HG02798 (cell line): ENCODE results near the gene SLC19A1.

Source experiments
- ATAC-seq: cut with Tn5 transposase; IDR thresholded peaks from one replicate; pipeline ENCODE4 v1.9.1; 2021; ENCODE audit warnings: mild to moderate bottlenecking; ENCODE audit not compliant: unreplicated experiment, poor library complexity

Gene SLC19A1

DNA sequence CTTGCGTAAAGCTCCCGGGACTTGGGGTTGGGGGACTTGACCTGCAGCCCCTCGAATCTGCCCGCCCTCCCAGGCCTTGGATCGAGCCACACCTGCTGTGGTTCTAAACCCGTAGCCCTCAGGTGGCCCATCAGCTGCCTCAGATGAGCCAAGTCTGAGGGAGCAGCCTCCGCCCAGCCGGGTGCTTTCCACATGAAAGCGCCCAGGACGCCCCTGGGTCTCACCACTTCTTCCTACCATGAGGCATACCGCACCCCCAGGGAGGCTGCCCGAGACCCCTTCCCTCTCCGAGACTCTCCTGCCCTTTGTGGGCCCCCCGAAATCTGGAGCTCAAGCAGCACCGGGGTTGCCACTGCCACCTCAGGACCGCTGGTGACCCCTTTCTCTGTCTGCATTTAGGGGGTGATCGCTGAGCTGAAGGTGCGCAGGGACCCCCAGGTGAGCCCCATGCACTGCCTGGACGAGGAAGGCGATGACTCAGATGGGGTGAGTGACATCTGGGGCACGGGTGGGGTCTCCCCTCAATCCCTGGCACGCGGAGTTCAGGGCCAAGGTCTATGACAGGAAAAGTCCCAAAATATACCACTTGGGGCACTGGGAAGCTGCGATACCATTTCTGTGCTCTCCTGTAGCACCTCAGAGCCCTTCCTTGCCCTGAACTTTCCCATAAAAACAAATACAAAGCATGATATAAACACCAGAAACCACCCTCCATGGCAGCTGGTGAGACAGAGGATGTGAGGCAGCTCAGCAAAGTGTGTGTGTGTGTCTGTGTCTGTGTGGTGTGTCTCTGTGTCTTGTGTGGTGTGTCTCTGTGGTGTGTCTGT is 68.5 kb downstream of the SLC19A1 start:
- ATAC-seq: no peak

DNA sequence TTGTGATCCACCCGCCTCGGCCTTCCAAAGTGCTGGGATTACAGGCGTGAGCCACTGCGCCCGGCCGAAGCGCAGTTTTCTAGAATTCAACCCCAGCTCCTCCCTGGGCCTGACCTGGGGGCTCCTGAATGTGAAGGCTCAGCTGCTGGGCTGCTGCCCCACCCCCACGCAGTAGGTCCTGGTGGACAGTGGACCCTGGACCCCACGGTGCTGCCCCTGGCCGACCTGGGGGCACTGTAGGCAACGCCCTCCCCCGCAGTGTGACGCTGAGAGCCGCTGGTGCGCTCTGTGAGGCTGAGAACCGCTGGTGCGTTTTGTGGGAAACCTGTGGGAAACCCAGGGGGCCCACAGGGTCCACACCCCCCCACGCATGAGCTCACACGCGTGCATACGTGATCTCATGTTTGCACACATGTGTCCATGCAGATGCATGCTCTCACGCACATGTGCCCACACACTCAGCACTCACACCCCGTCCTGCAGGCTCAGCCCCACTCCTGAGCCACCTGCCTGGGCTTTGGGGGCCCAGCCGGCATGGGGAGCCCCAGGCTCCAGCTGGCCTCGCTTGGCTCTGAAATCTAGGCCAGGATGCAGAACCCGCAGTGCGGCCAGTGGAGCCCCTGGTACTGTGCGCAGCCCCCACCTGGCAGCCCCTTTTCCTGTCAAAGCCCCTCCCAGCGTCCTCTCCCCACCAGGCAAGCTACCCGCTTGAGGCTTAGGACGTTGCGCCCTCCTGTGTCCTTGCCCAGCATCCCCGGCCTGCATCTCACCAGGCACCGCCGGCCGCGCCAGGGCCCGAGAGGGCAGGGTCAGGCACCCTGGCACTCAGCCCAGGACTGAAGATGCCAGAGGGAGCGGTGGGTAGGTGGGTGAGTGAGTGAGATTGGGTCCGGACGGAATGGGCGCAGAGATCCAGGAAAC is 69.5 kb downstream of the SLC19A1 start:
- no peak for ATAC-seq

DNA sequence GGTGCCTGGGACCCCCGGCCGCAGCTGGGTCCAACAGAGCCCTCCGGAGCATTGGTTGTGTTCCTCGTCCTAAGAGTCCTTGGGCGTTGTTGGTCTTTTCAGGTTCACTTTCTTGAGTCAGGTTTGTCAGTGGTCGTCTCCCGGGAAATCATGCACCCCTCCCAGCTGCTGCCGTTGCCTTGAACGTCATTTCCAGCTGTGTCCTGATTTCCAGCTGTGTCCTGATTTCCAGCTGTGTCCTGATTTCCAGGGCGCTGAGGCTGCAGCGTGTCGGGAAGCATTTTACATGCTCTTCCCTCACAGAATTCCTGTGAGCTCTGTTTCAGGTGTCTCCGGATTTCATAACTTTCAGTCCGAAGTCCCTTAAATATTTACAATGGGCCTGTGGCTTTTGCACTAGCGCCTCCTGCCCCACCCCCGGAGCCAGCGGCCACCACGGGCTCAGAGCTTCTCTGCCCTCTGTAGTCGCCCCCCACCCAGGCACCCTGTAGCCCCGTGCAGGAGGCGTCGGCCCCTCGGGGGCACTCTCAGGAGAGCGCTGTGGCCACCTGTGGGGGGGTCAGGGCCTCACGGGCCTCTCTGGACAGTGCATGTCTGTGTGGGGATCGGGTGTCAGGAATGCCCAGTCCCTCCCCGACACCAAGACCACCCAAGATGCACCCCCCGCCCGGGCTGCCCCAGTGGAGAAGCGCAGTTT is 70.6 kb downstream of the SLC19A1 start:
- no peak for ATAC-seq

DNA sequence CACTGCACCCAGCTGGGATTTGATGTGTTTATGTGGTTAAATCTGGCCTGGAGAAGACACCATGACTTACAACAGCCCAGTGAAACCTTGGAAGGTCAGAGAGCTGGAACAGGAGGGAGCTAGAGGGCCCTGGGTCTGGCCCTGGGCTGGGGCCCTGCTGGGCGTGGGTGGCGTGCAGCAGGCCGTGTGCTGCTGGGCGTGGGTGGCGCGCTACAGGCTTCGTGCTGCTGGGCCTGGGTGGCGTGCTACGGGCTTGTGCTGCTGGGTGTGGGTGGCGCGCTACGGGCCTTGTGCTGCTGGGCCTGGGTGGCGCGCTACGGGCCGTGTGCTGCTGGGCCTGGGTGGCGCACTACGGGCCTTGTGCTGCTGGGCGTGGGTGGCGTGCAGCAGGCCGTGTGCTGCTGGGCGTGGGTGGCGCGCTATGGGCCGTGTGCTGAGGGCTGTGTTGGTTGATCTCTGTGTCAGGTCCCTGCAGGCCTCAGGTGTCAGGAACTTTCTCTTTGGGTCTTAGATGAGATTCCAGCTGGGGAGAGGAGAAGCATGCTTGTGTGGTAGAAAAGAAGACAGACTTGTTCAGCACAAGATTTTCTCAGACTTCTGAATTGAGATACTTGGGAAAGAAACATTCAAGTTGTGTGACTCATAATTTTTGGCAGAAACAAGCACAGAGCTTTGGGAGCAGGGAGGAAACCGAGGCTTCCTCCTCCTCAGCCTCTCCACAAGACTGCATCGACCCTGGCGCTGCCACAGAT is 71.3 kb downstream of the SLC19A1 start:
- ATAC-seq: no peak

DNA sequence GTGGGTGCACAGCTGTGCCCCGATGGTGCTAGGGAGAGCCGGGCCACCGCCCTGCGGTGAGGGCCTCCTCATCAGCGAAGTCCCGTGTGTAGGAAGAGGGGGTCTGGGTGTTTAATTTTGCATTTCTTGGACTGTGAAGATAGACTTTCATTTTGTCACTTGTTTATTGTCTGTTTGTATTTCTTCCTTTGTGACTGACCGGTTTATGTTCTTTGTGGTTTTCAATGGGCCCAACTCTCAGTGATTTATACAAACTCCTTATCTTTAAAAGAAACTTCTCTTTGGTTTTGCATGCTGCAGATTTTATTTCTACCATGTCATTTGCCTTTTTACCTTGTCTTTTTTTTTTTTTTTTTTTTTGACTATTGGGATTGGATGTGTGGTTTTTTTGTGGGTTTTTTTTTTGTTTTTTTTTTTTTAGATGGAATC is 72.1 kb downstream of the SLC19A1 start:
- no peak for ATAC-seq

DNA sequence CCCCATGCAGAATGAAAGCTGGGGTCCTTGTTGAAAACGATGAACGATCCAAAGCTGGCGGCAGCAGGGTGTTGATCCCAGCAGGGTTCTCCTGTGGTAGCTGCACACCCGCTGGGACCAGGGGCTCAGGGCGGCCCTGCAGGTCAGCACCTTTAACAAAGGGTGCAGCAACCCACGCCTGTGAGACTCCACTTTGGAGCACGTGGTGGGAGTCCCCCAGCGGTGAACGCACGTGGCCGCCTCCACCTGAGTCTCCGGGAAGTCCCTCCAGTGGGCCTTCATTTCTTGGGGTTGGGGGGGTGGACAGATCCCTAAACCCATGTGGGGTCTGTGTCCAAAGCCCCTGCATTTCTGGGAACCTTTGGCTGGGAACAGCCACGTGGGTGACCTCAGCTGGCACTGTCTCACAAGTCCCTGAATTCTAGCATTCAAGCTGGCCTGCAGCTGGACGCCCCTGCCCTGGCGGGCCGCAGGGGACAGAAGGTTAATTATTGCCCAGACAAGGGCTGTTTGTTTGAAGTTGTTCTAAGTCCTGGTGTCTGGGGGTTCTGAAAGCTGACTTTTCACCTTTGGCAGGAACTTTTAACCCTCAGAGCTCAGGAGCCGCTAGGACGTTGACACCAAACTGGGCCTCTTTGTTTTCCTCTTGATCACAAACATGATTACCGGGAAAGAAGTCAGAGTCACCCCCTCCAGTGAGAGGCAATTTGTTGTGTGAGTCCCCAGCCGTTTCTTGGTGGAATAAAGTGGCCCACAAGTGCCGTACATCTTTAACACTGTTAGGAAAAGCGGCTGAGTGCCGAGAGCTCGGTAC is 72.8 kb downstream of the SLC19A1 start:
- ATAC-seq: no peak

DNA sequence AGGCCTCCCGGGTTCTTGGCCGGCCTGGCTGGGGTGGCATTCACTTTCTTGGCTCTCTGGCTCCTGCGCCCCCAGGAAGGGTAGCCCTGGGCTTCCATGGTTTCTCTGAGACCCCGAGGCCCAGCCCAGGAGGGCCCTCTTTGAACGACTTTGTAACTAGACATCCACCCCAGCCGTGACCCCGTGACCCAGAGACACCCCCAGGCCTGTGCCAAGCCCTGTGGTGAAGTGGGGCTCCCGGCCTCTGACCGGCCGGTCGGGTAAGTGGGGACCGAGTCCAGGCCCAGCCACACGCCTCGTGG is 73.3 kb downstream of the SLC19A1 start:
- ATAC-seq: no peak

DNA sequence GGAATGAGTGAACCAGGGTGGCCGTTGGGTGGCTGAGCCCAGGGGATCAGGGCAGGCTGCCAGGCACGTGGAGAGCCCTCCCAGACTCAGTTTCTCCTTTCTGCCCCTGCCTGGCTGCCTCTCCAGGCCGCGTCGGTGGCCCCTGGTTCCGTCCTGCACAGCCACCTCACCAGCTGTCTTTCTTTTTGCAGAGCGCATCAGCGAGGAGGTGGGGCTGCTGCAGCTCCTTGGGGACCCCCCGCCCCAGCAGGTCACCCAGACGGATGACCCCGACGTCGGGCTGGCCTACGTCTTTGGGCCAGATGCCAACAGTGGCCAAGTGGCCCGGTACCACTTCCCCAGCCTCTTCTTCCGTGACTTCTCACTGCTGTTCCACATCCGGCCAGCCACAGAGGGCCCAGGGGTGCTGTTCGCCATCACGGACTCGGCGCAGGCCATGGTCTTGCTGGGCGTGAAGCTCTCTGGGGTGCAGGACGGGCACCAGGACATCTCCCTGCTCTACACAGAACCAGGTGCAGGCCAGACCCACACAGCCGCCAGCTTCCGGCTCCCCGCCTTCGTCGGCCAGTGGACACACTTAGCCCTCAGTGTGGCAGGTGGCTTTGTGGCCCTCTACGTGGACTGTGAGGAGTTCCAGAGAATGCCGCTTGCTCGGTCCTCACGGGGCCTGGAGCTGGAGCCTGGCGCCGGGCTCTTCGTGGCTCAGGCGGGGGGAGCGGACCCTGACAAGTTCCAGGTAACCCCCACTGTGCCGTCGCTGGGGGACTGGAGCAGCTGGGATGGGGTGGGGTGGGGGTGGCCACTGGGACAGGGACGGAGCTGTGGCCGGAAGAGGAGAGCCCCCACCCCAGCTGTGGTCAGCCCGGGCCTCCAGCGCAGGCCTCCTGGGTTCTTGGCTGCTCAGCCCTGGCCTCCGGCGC is 73.9 kb downstream of the SLC19A1 start:
- ATAC-seq: no peak

DNA sequence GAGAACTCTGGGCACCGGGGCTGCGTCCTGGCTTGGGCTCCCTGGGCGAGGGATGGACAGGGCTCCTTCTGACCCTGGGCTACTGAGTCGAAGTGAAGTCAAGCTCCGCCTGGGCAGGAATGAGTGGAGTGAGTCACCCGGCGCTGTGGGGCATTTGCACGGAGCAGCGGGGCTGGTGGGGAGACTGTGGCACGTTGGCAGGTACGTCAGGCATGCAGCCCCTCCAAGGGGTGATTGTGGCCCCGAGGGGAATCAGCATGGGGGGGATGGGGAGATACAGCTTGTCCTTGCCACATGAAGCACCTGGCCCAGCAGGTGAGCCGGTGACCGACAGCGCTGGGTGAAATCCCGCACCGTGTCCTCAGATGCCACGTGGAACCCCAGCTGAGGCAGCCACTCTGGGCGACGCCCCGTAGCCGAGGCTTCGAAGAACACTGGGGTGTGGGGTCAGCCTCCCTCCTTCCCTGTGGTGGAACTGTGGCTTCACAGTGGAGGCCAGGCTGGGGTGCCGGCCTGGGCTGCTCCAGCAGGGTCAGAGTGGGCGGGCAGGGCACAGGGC is 74.9 kb downstream of the SLC19A1 start:
- no peak for ATAC-seq

DNA sequence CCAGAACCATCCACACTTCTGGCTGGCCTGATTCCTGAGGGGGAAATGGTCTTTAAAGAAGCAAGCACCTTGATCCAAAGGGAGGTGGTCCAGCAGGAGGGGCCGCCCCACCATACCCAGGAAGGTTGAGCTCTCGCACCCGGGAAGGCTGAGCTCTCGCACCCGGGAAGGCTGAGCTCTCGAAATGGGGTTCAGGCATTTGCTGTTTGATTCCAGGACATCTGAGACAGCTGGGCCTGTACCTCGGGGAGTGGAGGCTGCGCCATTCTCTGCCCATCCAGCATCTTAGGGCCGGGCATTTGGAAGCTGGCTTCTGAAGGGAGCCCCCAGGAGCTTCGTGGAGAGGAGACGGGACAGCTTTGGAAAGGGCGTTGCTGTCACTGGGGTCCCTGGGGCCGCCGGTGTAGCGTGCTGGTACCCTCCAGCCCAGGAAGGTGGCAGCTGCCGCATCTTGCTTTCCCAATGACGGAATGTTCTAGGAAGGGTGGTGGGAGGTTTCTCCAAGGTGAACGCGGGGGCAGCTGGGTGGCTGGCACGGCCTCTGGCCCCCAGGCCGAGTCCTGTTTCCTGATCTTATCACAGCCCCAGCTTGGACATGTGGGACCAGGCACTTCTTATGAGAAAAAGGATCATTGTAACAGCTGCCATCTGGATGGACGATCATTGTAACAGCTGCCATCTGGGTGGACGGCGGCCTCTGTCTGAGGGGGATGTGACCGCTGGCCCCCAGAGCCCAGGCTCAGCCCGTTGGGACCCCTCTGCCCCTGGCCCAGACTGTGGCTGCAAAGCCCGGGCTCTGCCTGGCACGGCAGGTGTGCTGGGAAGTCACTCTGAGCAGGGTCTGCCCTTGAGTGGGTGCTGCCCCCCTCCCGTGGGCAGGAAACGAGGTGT is 75.7 kb downstream of the SLC19A1 start:
- ATAC-seq: no peak

DNA sequence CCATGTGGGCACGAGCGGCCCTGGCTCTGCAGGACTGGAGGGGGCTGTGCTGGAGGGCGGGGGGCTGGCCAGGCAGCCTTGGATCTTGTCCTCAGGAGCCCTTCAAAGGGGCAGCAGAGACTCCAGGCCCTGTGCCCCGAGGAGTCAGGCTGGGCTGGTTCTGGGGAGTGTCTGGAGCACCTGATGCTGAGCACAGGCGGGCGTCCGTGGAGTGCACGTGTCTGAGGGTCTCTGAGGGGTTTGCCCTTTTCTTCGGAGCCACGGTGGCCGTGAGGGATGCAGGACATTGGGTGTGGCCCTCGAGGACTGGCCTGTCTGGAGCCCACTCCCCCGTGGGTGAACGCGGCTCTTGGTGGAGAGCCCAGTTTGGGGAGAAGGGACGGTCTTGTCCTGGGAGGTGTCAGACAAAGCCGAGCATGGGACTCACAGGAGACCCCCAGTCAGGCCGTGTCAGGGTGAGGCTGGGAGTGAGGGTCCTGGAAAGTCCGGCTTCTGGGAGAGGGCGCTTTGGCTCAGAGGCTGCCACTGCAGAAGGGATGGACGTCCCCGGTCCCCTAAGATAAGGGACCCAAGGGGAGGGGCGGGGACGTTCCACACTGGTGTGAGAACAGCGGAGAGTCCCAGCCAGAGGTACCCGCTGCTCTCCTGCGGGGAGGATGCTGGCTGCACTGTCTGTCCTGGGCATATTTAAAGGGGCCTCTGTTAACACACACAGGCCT is 76.5 kb downstream of the SLC19A1 start:
- ATAC-seq: no peak

DNA sequence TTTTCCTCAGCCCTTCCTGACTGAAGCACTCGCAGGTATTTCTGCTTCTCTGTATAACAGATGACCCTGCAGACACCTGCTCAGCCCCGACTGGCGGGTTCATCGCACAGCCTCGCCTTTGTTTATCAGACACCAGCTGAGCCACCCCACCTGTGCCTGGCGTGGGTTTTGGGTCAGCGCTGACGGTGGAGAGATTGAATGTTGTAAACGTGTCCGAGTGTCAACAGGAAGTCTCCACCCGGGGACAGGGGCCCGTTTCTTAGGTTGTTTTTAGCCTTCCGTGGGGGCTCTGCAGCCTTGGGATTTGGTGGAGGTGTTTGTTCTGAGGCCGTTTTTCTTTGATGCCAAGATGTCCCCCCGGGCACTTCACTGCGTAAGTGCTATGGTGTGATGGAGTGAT is 77.1 kb downstream of the SLC19A1 start:
- no peak for ATAC-seq

DNA sequence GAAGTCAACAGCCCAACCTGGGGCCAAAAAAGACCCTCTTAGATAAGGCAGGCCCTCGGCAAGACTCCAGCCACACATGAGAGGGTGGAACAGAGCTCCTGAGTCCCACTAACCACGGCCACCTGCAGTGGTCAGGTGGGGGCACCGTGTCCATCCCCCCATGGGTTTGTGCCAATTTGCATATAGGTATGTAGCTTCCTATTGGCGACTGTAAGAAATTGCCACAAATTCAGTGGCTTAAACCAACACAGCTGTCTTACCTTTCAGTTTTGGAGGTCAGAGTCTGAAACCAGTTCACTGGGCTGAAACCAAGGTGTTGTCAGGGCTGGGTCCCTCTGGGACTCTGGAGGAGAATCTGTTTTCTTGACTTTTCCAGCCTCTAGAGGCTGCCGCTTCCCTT is 77.9 kb downstream of the SLC19A1 start:
- no peak for ATAC-seq

DNA sequence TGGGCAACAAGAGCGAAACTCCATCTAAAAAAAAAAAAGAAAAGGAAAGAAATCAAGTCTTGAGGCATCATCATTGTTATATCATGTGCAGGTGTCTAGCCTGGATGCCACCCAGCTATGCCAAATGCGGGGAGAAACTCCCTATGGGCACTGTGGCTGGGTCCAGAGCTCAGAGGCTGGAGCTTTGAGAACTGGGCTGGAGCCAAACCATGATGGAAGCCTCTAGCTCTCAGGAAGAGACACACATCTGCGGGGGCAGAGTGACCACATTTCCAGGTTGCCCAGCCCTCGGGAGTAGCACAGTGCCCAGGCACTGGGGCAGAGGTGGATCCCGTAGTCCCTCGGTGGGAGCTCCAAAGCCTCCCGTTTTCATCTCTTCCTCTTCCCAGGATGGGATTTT is 78.4 kb downstream of the SLC19A1 start:
- no peak for ATAC-seq

DNA sequence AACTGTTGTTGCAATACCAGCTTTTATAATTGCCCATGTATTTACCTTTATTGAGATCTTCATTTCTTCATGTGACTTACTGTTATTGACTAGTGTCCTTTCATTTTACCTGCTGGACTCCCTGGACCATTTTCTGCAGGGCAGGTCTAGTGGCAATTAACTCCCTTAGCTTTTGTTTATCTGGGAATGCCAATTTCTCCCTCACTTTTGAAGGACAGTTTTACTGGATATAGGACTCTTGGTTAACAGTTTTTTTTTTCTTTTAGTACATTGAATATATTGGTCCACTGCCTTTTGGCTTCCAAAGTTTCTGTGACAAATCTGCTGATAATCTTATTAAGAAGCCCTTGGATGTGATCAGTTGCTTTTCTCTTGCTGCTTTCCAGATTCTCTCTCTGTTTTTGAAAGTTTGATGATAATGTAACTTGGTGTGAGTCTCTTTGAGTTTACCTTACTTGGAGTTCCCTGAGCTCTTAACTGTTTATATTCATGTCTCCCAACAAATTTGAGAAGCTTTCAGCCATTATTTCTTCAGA is 80.4 kb downstream of the SLC19A1 start:
- ATAC-seq: no peak

DNA sequence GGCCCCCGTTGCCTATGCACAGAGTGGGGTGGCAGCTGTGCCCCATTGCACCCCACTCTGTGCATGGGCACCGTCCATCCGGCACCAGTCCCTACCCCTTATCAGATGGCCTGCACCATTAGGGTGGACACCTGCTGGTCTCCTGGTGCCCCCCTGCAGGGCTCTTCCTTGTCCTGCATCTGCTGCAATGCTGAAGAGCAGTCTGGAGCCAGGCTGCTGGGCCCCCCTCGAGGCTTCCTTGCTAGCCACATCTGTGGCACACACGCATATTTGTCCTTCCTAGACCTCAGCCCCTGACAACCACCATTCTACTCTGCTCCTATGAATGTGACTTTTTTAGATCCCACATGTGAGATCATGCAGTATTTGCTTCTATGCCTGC is 80.9 kb downstream of the SLC19A1 start:
- no peak for ATAC-seq
